ENCODE results near the gene SPNS2.
"Not testable (repeated sequence)": the region's sequence is repeated elsewhere in the genome, so short reads cannot be mapped to it uniquely, and the experiment has no call there.

SPNS2 gene

DNA sequence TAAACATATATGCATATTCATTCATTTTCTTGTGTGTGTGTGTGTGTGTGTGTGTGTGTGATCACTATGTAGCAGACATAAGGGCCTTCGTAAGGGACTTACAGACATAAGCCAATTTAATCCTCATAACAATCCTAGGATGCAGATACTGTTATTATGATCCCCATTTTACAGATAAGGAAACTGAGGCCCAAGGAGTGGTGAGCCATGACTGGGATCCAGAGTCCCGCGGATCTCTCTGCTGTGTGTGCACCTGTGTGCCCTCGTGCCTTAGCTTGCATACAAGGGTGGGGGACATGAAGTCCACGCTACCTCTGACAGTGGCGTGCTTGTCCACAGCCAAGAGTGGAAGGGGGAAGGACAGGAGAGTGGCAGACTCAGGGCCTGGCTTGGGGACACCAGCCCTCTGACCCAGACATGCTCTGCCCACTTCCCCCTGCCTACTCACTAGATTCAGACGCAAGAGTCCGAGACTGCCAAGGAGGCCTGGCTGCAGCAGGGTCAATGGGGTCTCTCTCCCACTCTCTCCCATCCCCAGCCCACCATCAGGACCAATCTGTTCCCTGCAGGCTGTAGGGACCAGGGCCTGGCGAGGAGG is 75.9 kb downstream of the SPNS2 start:
- TF ChIP-seq, protein P1, sequence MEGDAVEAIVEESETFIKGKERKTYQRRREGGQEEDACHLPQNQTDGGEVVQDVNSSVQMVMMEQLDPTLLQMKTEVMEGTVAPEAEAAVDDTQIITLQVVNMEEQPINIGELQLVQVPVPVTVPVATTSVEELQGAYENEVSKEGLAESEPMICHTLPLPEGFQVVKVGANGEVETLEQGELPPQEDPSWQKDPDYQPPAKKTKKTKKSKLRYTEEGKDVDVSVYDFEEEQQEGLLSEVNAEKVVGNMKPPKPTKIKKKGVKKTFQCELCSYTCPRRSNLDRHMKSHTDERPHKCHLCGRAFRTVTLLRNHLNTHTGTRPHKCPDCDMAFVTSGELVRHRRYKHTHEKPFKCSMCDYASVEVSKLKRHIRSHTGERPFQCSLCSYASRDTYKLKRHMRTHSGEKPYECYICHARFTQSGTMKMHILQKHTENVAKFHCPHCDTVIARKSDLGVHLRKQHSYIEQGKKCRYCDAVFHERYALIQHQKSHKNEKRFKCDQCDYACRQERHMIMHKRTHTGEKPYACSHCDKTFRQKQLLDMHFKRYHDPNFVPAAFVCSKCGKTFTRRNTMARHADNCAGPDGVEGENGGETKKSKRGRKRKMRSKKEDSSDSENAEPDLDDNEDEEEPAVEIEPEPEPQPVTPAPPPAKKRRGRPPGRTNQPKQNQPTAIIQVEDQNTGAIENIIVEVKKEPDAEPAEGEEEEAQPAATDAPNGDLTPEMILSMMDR (conservative IDR thresholded peaks at IDR 0.05; ENCODE audit: low read depth, low read length): no peak
- H3K4me3 ChIP-seq (ENCODE audit: low read length): no peak overlapping the region
- DNase-seq (ENCODE audit: low read depth): no peak

DNA sequence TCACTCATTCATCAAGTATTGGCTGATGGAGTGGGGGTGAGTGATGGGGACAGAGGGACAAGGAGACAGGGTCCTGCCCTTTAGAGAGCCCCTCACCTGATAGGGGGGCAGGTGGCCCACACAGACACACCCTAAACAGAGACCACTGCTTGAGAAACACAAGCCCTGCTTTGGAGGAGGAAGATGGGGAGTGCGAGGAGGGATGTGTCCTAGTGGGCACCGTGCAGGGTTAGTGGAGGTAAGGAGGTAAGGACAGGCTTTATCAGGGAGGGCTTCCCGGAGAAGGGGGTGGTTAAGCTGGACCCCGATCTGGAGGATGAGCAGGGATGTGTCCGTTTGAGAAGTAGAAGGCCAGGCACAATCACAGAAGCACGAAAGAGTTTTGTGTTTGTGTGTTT is 77.5 kb downstream of the SPNS2 start:
- H3K4me3 ChIP-seq (ENCODE audit: low read length): no peak overlapping the region
- DNase-seq (ENCODE audit: low read depth): no peak
- TF ChIP-seq, protein P1 (conservative IDR thresholded peaks at IDR 0.05; ENCODE audit: low read depth, low read length): no peak

DNA sequence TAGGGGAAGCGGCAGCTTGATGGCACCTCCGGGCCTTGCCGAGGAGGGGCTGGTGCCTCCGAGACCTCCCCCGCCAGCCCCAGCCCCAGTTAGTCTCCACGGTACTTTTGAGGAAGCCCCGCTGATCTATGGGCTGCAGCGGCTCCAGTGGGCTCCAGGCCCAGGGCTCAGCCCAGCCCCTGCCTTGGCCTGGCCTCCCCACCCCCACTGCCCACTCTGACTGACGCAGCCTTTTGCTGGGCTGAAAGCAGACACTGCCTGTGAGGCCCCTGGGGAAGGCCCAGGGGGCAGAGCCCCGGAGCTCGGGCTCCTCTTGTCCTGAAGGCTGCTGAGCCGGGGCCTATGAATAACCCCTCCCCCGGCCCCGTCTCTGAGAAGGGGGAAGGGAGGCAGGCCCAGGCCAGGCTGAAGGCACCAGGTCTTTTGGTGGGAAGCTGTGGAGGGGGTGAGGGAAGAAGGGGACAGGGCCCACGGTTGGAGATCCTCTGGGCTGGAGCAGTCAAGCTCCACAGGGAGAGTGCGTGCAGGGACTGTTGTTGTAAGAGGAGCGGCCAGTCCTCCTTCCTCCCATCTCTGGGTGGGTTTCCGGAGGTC is 78.1 kb downstream of the SPNS2 start:
- H3K4me3 ChIP-seq (ENCODE audit: low read length): no peak overlapping the region
- TF ChIP-seq, protein P1 (conservative IDR thresholded peaks at IDR 0.05; ENCODE audit: low read depth, low read length): no peak
- DNase-seq (ENCODE audit: low read depth): no peak

DNA sequence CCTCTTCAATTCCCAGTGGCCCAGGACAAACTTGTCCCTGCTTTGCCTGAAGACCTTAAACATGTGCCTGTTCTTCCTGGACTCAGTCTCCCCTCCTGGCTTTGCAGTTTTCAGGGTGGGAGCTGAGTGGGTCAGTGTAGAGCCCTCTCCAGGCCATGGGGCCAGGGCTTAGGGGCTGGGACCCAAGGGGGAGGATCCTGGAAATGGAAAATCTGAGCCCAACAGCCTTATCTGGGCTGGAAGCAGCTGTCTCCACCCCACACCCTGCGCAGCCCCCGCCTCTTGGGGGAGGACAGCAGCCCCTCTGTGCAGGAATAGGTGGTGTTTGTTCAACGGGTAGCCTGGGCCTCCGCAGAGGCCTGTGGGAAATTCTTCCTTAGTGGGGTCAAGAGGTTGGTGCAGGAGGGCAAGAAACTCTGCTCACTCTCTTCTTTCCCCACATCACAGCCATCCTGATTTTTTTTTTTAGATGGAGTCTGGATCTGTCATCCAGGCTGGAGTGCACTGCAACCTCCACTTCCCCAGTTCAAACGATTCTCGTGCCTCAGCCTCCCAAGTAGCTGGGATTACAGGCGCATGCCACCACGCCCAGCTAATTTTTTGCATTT is 78.8 kb downstream of the SPNS2 start:
- TF ChIP-seq, protein P1 (conservative IDR thresholded peaks at IDR 0.05; ENCODE audit: low read depth, low read length): no peak
- DNase-seq (ENCODE audit: low read depth): no peak
- no peak overlapping the region for H3K4me3 ChIP-seq (ENCODE audit: low read length)

DNA sequence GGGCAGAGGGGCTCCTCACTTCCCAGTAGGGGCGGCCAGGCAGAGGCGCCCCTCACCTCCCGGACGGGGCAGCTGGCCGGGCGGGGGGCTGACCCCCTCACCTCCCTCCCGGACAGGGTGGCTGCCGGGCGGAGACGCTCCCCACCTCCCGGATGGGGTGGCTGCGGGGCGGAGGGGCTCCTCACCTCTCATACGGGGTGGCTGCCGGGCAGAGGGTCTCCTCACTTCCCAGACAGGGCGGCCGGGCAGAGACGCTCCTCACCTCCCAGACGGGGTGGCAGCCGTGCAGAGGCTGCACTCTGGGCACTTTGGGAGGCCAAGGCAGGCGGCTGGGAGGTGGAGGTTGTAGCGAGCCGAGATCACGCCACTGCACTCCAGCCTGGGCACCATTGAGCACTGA is 79.7 kb downstream of the SPNS2 start:
- H3K4me3 ChIP-seq (ENCODE audit: low read length); DNase-seq (ENCODE audit: low read depth): not testable (repeated sequence)

DNA sequence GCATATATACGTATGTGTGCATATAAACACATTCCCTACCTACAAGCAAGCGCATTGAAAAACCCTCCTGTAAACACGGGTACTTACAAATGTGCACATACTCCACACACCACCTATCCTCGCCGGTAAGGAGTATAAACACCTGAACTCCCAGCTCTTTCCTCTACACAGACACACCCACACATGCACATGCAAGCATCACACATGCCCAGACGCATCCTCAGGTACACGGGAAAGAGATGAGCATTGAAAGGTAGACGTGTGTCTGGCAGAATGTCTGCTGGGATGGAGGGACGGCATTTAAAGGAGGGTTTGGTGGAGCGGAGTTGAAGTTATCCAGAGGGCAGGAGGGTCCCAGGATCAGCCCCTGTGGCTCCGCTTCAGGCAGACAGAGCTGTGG is 81.0 kb downstream of the SPNS2 start:
- TF ChIP-seq, protein P1 (conservative IDR thresholded peaks at IDR 0.05; ENCODE audit: low read depth, low read length): no peak
- no peak overlapping the region for H3K4me3 ChIP-seq (ENCODE audit: low read length)
- DNase-seq (ENCODE audit: low read depth): no peak

DNA sequence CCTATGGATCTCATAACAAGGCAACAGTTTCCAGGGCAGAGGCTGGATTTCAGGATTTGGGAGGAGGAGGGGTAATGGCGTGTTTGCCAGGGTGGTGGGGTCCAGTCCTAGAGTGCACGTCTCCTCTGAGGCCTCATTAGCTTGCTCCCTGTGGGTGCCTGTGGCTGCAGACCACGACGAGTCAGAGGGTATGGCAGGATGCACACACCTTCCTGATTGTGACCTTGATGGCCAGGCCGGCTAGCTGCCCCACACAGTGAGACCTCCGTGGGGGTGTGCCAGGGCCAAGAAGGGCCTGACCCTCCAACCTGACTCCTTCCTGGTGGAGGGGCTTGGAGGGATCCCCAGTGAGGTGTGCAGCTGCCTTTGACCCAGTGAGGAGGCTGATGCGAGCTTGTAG is 81.6 kb downstream of the SPNS2 start:
- no peak for DNase-seq (ENCODE audit: low read depth)
- no peak overlapping the region for H3K4me3 ChIP-seq (ENCODE audit: low read length)
- TF ChIP-seq, protein P1 (conservative IDR thresholded peaks at IDR 0.05; ENCODE audit: low read depth, low read length): no peak
